H1 (cell line): Measurements from ENCODE around the gene NBAS. TPM values are rescaled to one million over a fixed set of nuclear protein-coding genes. Genes with fewer than 3 reads are reported as not detected.

Experiments
- CBX5 ChIP-seq: fragments of 300-800, 300-1000 bp; sonication (generic); IDR thresholded peaks from 2 replicates; pipeline ENCODE4 v1.7.1; 2016; ENCODE audit warnings: antibody characterized with exemption, low read length, low read depth
- SP2 ChIP-seq: IDR thresholded peaks from 2 replicates; pipeline ENCODE4 v1.6.1; 2012; ENCODE audit warnings: mild to moderate bottlenecking, low read length, inconsistent platforms
- SRF ChIP-seq: IDR thresholded peaks from 2 replicates; pipeline ENCODE4 v1.6.1; 2011; ENCODE audit warnings: mild to moderate bottlenecking, low read depth, low read length, moderate library complexity
- polyA plus RNA-seq, 7 experiments: library from polyadenylated mRNA; depleted of rRNA in 3 of 7; stranded (reverse) in 5 of 7; unstranded in 2 of 7; fragments of >200 nt in 5 of 7; fragments of 200-250 nt in 2 of 7; gene quantifications; 1 replicate in 5 of 7; 2 replicates in 1 of 7; 4 replicates in 1 of 7; pipeline versions ENCODE4 v1.2.1 to v1.2.3, GENCODE V29; 2011 to 2013; ENCODE audit warnings: missing spikeins in 2 of 7, mixed read lengths in 2 of 7
- total RNA-seq: library from RNA; stranded (reverse); fragmentation: NEBNext Ultra II Directional; extraction: Animal tissue kit (Norgen Biotek cat#: 25700); gene quantifications from 2 replicates; pipeline ENCODE4 v1.2.1, GENCODE V29; 2021

NBAS gene
- total and polyA plus RNA-seq, 2 of the 8 experiments (the other 6 are each of a cell fraction or from before 2014, with no cell fraction given) = 19.6 to 34.8 TPM

- no peak for TF ChIP-seq SP2
- TF ChIP-seq CBX5 = no peak
- TF ChIP-seq SRF = no peak
These were observed 128.4 kb downstream of the NBAS start (continued) for GRCh38 chr2:15432642-15433256.
